T-helper 2 cell treated with Interferon-gamma antibody and Interleukin-4, amounts not matched to agents 5 μg/mL and 100 μg/mL, for 36 hours (primary cell): ENCODE data around the gene ANKRD40CL.

Experiments
- DNase-seq: peaks from one replicate; pipeline ENCODE4 v3.0.0; 2021; ENCODE audit warnings: low spot score
- H3K27ac Mint-ChIP-seq: one replicate; pipeline ENCODE4 v1.8.0; 2021; ENCODE audit warnings: mild to moderate bottlenecking, mixed read lengths
- H3K27me3 Mint-ChIP-seq: one replicate; pipeline ENCODE4 v1.8.0; 2021; ENCODE audit warnings: low read depth, mixed read lengths
- H3K36me3 Mint-ChIP-seq: one replicate; pipeline ENCODE4 v1.8.0; 2021; ENCODE audit warnings: low read depth, mixed read lengths
- H3K4me1 Mint-ChIP-seq: one replicate; pipeline ENCODE4 v1.8.0; 2021; ENCODE audit warnings: low read depth, mixed read lengths
- H3K4me3 Mint-ChIP-seq: one replicate; pipeline ENCODE4 v1.8.0; 2022; ENCODE audit warnings: mild to moderate bottlenecking, moderate library complexity, mixed read lengths
- H3K9me3 Mint-ChIP-seq: one replicate; pipeline ENCODE4 v1.8.0; 2021; ENCODE audit warnings: mixed read lengths

Gene ANKRD40CL

GRCh38 chr17:50763716-50764475, 3.4 kb downstream of the ANKRD40CL start:
- Mint-ChIP-seq H3K4me3 (no peak overlapping the region), H3K36me3 (no peaks in the 10 kb centered on the region), H3K27me3 (peaks cover 29% of the 10 kb centered on the region), H3K4me1 (peaks cover 3% of the 10 kb centered on the region), H3K27ac (no peak overlapping the region), H3K9me3 (no peaks in the 10 kb centered on the region)
- no peak for DNase-seq

- H3K9me3 Mint-ChIP-seq, result no peaks in the 10 kb centered on the region
- DNase-seq, result no peak
- no peaks in the 10 kb centered on the region for H3K36me3 Mint-ChIP-seq
- H3K27ac Mint-ChIP-seq, result no peak overlapping the region
- peaks cover 27% of the 10 kb centered on the region for H3K27me3 Mint-ChIP-seq
- H3K4me1 Mint-ChIP-seq, result peaks cover 3% of the 10 kb centered on the region
- no peak overlapping the region for H3K4me3 Mint-ChIP-seq
Measured at GRCh38 chr17:50762177-50762576, 5.1 kb downstream of the ANKRD40CL start.

GRCh38 chr17:50758989-50759544, 8.3 kb downstream of the ANKRD40CL start:
- Mint-ChIP-seq H3K4me3 (no peak overlapping the region), H3K36me3 (peaks cover 10% of the 10 kb centered on the region), H3K27me3 (peaks cover 13% of the 10 kb centered on the region), H3K27ac (no peak overlapping the region), H3K9me3 (no peaks in the 10 kb centered on the region), H3K4me1 (peaks cover 3% of the 10 kb centered on the region)
- no peak for DNase-seq

- Mint-ChIP-seq H3K27me3 (peaks cover 12% of the 10 kb centered on the region), H3K27ac (no peak overlapping the region), H3K36me3 (peaks cover 15% of the 10 kb centered on the region), H3K4me1 (peaks cover 5% of the 10 kb centered on the region), H3K9me3 (no peaks in the 10 kb centered on the region), H3K4me3 (no peak overlapping the region)
- no peak for DNase-seq
Measured at GRCh38 chr17:50758524-50758923, 8.8 kb downstream of the ANKRD40CL start.

GRCh38 chr17:50754521-50754920, 12.8 kb downstream of the ANKRD40CL start:
- Mint-ChIP-seq H3K27me3 (no peaks in the 10 kb centered on the region), H3K9me3 (no peaks in the 10 kb centered on the region), H3K36me3 (peaks cover 45% of the 10 kb centered on the region), H3K4me1 (peaks cover 2% of the 10 kb centered on the region), H3K27ac (no peak overlapping the region), H3K4me3 (no peak overlapping the region)
- DNase-seq, result no peak

GRCh38 chr17:50749245-50749644, 18.1 kb downstream of the ANKRD40CL start:
- Mint-ChIP-seq H3K9me3 (no peaks in the 10 kb centered on the region), H3K27ac (no peak overlapping the region), H3K4me1 (peaks cover 5% of the 10 kb centered on the region), H3K36me3 (peaks cover 76% of the 10 kb centered on the region), H3K27me3 (no peaks in the 10 kb centered on the region), H3K4me3 (no peak overlapping the region)
- DNase-seq, result no peak

GRCh38 chr17:50745631-50746030, 21.7 kb downstream of the ANKRD40CL start:
- H3K36me3 Mint-ChIP-seq, result peaks cover 78% of the 10 kb centered on the region
- H3K27me3 Mint-ChIP-seq, result no peaks in the 10 kb centered on the region

GRCh38 chr17:50739098-50739497, 28.2 kb downstream of the ANKRD40CL start:
- Mint-ChIP-seq H3K4me1 (peaks cover 31% of the 10 kb centered on the region), H3K9me3 (no peaks in the 10 kb centered on the region), H3K27me3 (no peaks in the 10 kb centered on the region), H3K27ac (no peak overlapping the region), H3K36me3 (peaks cover 54% of the 10 kb centered on the region), H3K4me3 (no peak overlapping the region)
- DNase-seq, result no peak

More at GRCh38 chr17:50745631-50746030, 21.7 kb downstream of the ANKRD40CL start:
- Mint-ChIP-seq H3K4me1 (peaks cover 3% of the 10 kb centered on the region), H3K9me3 (no peaks in the 10 kb centered on the region), H3K27ac (no peak overlapping the region), H3K4me3 (no peak overlapping the region)
- no peak for DNase-seq

- H3K4me3 Mint-ChIP-seq, result no peak overlapping the region
- peaks cover 41% of the 10 kb centered on the region for H3K36me3 Mint-ChIP-seq
- no peaks in the 10 kb centered on the region for H3K27me3 Mint-ChIP-seq
- H3K27ac Mint-ChIP-seq, result no peak overlapping the region
- DNase-seq, result no peak
- H3K4me1 Mint-ChIP-seq, result peaks cover 32% of the 10 kb centered on the region
- H3K9me3 Mint-ChIP-seq, result no peaks in the 10 kb centered on the region
Measured at GRCh38 chr17:50737118-50737698, 30.1 kb downstream of the ANKRD40CL start.

GRCh38 chr17:50735287-50735686, 32.0 kb downstream of the ANKRD40CL start:
- Mint-ChIP-seq H3K27ac (no peak overlapping the region), H3K4me1 (peaks cover 44% of the 10 kb centered on the region), H3K4me3 (no peak overlapping the region), H3K27me3 (no peaks in the 10 kb centered on the region), H3K36me3 (peaks cover 29% of the 10 kb centered on the region), H3K9me3 (no peaks in the 10 kb centered on the region)
- DNase-seq, result no peak

GRCh38 chr17:50731575-50732460, 35.5 kb downstream of the ANKRD40CL start:
- H3K4me3 Mint-ChIP-seq, result no peak overlapping the region
- H3K27me3 Mint-ChIP-seq, result no peaks in the 10 kb centered on the region
- peaks cover 15% of the 10 kb centered on the region for H3K36me3 Mint-ChIP-seq
- no peak for DNase-seq
- H3K9me3 Mint-ChIP-seq, result no peaks in the 10 kb centered on the region
- peaks cover 37% of the 10 kb centered on the region for H3K4me1 Mint-ChIP-seq
- no peak overlapping the region for H3K27ac Mint-ChIP-seq

- H3K9me3 Mint-ChIP-seq, result no peaks in the 10 kb centered on the region
- DNase-seq, result no peak
- H3K27me3 Mint-ChIP-seq, result no peaks in the 10 kb centered on the region
- H3K4me1 Mint-ChIP-seq, result peaks cover 28% of the 10 kb centered on the region
- peaks cover 10% of the 10 kb centered on the region for H3K36me3 Mint-ChIP-seq
- H3K27ac Mint-ChIP-seq, result no peak overlapping the region
- no peak overlapping the region for H3K4me3 Mint-ChIP-seq
Measured at GRCh38 chr17:50728881-50729765, 38.2 kb downstream of the ANKRD40CL start.

- no peak for DNase-seq
- peaks cover 10% of the 10 kb centered on the region for H3K36me3 Mint-ChIP-seq
- peaks cover 28% of the 10 kb centered on the region for H3K4me1 Mint-ChIP-seq
- H3K9me3 Mint-ChIP-seq, result no peaks in the 10 kb centered on the region
- no peak overlapping the region for H3K27ac Mint-ChIP-seq
- no peak overlapping the region for H3K4me3 Mint-ChIP-seq
- no peaks in the 10 kb centered on the region for H3K27me3 Mint-ChIP-seq
Measured at GRCh38 chr17:50728112-50728429, 39.2 kb downstream of the ANKRD40CL start.
